Measurements from ENCODE around the gene EPS15.
"Not testable (repeated sequence)": the region's sequence is repeated elsewhere in the genome, so short reads cannot be mapped to it uniquely, and the experiment has no call there.

The EPS15 gene

GRCh38 chr1:51542158-51542953, 23.3 kb upstream of the EPS15 start:
- DNase-seq (ENCODE audit: low spot score), result no peak

- no peak for DNase-seq (ENCODE audit: low spot score)
Observed at GRCh38 chr1:51541313-51542050, 22.4 kb upstream of the EPS15 start.

- no peak for DNase-seq (ENCODE audit: low spot score)
Observed at GRCh38 chr1:51537568-51537967, 18.5 kb upstream of the EPS15 start.

GRCh38 chr1:51535006-51535592, 16.0 kb upstream of the EPS15 start:
- peak; percentile 62 for DNase-seq (ENCODE audit: low spot score)

GRCh38 chr1:51534447-51534846, 15.4 kb upstream of the EPS15 start:
- no peak for DNase-seq (ENCODE audit: low spot score)

- DNase-seq (ENCODE audit: low spot score), result no peak
Observed at GRCh38 chr1:51532853-51533252, 13.8 kb upstream of the EPS15 start.

- DNase-seq (ENCODE audit: low spot score), result not testable (repeated sequence)
Observed at GRCh38 chr1:51530447-51530846, 11.4 kb upstream of the EPS15 start.

GRCh38 chr1:51527144-51527543, 8.1 kb upstream of the EPS15 start:
- DNase-seq (ENCODE audit: low spot score), result no peak

- DNase-seq (ENCODE audit: low spot score), result no peak
Observed at GRCh38 chr1:51526248-51526647, 7.2 kb upstream of the EPS15 start.

- DNase-seq (ENCODE audit: low spot score), result no peak
Observed at GRCh38 chr1:51525295-51525694, 6.2 kb upstream of the EPS15 start.

- DNase-seq (ENCODE audit: low spot score), result no peak
Observed at GRCh38 chr1:51524817-51525216, 5.8 kb upstream of the EPS15 start.

GRCh38 chr1:51523931-51524330, 4.9 kb upstream of the EPS15 start:
- DNase-seq (ENCODE audit: low spot score), result no peak

GRCh38 chr1:51520700-51521248, 1.7 kb upstream of the EPS15 start:
- DNase-seq (ENCODE audit: low spot score), result peak; percentile 56

- peak; percentile 83 for DNase-seq (ENCODE audit: low spot score)
Observed at GRCh38 chr1:51519865-51520699, 1.0 kb upstream of the EPS15 start.

GRCh38 chr1:51518586-51519047, 449 bp downstream of the EPS15 start:
- no peak for DNase-seq (ENCODE audit: low spot score)

- peak; percentile 67 for DNase-seq (ENCODE audit: low spot score)
Observed at GRCh38 chr1:51518033-51518585, 957 bp downstream of the EPS15 start.

GRCh38 chr1:51517361-51518032, 1.6 kb downstream of the EPS15 start:
- DNase-seq (ENCODE audit: low spot score), result no peak

GRCh38 chr1:51516649-51517158, 2.4 kb downstream of the EPS15 start:
- no peak for DNase-seq (ENCODE audit: low spot score)

GRCh38 chr1:51515982-51516648, 3.0 kb downstream of the EPS15 start:
- no peak for DNase-seq (ENCODE audit: low spot score)

All from hematopoietic multipotent progenitor cell treated with erythropoietin and hydrocortisone succinate and interleukin-3 and kit ligand, for 15 days (in vitro differentiated cells).